Stimulated activated naive CD8-positive, alpha-beta T cell treated with anti-CD3 and anti-CD28 coated beads, Interleukin-15, Interleukin-2, amounts not matched to agents 100 U/mL and 50 U/mL, for 24 hours (primary cell): ENCODE data around the gene ITIH5.

Experiments
- ATAC-seq: fragments of 150-1000 bp; cut with Tn5 transposase; one replicate; pipeline ENCODE4 v1.10.0; 2021
- DNase-seq: peaks from one replicate; pipeline ENCODE4 v3.0.0; 2021

ITIH5 gene

GRCh38 chr10:7546385-7546967 is 120.3 kb downstream of the ITIH5 start:
- no peak for ATAC-seq
- no peak for DNase-seq

- ATAC-seq (no peak), DNase-seq (no peak)
These were observed 121.0 kb downstream of the ITIH5 start for GRCh38 chr10:7545792-7546191.

DNA sequence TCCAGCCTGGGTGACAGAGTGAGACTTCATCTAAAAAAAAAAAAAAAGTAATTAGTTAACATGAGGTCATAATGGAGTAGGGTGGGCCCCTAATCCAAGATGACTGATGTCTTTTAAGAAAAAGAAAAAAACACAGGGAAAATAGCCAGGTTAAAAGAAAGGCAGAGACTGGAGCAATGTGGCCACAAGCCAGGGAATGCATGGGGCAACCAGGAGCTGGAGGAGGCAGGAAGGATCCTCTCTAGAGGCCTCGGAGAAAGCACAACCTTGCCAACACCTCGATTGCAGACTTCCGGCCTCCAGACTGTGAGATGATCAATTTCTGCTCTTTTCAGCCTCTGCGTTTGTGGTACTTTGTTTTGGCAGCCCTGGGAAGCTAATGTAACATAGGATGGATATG is 121.5 kb downstream of the ITIH5 start:
- DNase-seq (no peak), ATAC-seq (no peak)

- ATAC-seq = no peak
These were observed 122.6 kb downstream of the ITIH5 start for GRCh38 chr10:7544203-7544602.

DNA sequence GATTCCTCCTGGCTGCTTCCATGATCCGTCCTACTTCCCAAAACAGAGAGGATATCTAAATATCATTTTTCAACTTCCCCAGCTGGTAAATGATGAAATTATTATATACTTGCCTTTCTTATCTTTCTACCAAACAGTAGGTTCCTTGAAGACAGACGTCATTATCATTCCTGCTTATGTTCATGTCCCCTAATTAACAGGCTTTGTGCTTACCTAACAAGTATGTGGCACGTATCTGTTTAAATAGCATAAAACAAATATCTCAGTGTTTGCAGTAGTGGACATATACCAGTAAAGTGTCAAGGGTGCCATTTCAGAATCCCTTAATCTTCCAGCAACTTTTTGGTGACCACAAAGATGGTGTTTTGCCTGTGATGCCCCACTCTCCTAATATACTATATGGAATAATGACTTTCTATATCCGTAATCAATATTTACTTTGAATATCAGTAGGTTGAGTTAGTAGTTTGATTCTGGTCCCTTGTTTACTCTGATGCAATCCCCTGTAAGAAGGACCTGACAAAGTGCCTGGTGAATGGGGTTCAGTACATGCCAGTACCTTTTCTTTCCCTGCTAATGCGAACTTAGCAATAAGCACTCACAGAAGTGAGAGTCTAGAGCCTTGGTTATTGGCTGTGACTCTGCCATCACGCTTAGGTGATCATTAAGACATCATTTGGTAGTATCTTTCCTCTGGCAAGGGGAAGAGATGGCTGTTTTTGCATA is 124.4 kb downstream of the ITIH5 start:
- DNase-seq (no peak), ATAC-seq (no peak)

More at GRCh38 chr10:7544203-7544602, 122.6 kb downstream of the ITIH5 start:
- DNase-seq = no peak

DNA sequence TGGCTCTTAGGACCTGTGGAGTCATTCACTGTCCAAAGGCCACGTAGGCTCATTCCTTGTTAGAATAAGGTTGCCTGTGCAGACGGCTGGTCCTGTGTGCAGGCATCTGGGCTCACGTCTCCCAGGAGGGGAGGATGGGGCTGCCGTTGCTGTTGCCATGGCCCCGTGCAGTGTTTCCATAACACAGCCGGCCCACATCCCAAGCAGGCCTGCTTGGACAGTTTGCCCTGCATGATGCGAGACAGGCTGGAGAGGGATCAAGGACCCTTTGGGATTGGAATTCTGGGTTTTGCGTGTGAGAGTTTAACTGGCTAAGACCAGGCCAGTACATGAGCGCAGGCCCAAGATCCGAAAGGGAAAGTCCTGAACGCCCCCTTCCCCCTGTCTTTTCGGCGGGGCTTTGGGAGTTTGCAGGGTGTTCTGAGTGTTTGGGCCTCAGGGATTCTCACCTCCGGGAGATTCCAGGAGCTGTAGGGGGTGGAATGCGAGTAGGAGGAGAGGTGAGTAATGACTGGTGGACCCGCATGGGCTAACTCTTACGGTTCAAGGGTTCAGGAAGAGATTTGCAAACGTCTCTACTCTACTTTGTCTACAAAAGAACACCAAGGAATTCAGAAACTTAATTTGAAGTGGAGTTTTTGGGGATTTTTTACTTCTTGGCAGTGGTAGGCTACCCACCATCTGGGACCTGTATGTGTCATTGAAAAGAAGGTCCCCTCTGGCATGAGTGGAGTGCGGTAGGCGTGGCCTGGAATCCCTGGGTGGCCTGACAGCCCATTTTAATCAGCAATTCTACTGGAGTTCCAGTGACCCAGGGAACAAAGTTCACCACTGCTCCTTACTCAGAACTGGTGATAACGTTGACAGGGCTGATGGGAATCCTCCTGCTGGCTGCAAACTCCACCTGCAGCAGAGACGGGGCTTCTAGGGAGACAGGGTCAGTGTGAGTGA is 125.4 kb downstream of the ITIH5 start:
- ATAC-seq (no peak), DNase-seq (no peak)

- DNase-seq = peak; percentile 13
- ATAC-seq = peak; percentile 93
These were observed 127.7 kb downstream of the ITIH5 start for GRCh38 chr10:7538970-7539654.

GRCh38 chr10:7537126-7537525 is 129.6 kb downstream of the ITIH5 start:
- ATAC-seq (no peak), DNase-seq (no peak)

GRCh38 chr10:7534480-7534852 is 132.3 kb downstream of the ITIH5 start:
- ATAC-seq (no peak), DNase-seq (no peak)

- ATAC-seq (no peak), DNase-seq (no peak)
These were observed 132.9 kb downstream of the ITIH5 start for GRCh38 chr10:7533657-7534479.

- no peak for DNase-seq
- no peak for ATAC-seq
These were observed 133.9 kb downstream of the ITIH5 start for GRCh38 chr10:7532723-7533498.

DNA sequence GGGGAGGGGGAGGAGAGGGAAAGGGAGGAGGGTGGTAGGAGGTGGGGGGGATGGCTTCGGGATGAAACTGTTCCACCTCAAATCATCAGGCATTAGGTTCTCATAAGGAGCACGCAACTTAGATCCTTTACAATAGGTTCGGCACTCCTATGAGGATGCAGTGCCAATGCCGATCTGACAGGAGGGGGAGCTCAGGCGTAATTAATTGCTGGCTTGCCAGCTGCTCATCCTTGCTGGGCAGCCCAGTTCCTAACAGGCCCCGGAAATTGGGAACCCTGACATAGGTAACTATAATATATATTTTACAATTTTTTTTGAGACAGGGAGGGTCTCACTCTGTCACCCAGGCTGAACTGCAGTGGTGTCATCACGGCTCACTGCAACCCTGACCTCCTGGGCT is 137.1 kb downstream of the ITIH5 start:
- ATAC-seq = no peak
- no peak for DNase-seq

DNA sequence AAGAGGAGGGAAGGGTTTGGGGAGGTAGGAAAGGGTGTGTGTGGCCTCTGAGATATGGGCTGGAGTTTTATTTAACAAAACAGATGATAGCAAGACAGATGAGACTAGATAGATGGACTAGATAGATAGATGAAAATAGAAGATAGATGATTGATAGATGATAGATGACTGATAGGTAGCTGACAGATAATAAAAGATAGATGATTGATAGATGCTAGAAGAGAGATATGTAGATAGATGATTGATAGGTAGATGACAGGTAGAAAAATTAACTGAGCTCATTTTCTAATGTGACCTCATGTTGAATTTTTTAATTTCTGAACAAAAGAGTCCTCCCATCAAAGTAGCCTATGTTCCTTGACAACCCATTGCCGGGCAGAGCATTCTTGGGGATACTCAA is 139.3 kb downstream of the ITIH5 start:
- no peak for ATAC-seq
- DNase-seq = no peak

GRCh38 chr10:7526017-7526400 is 140.8 kb downstream of the ITIH5 start:
- ATAC-seq (no peak), DNase-seq (no peak)

- peak; percentile 65 for ATAC-seq
- DNase-seq = peak; percentile 63
These were observed 141.3 kb downstream of the ITIH5 start for GRCh38 chr10:7525314-7526016.

DNA sequence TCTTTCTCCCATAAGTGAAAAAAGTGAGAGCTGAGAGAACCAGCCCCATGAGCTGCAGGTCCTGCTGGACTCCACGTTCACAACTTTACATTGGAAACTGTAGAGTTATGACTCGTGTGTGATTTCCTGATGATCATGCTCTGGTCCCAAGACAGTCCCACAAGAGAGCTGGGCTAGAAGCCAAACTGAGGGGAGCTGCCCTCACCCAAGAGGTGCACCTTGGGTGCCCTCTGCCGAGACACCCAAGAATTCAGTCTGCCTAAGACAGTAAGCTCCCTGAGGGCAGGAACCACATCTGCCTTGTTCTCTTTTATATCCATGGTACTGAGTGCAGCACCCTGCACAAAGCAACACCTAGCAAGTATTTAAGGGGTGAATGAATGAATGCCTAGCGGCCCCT is 143.1 kb downstream of the ITIH5 start:
- DNase-seq (no peak), ATAC-seq (no peak)

DNA sequence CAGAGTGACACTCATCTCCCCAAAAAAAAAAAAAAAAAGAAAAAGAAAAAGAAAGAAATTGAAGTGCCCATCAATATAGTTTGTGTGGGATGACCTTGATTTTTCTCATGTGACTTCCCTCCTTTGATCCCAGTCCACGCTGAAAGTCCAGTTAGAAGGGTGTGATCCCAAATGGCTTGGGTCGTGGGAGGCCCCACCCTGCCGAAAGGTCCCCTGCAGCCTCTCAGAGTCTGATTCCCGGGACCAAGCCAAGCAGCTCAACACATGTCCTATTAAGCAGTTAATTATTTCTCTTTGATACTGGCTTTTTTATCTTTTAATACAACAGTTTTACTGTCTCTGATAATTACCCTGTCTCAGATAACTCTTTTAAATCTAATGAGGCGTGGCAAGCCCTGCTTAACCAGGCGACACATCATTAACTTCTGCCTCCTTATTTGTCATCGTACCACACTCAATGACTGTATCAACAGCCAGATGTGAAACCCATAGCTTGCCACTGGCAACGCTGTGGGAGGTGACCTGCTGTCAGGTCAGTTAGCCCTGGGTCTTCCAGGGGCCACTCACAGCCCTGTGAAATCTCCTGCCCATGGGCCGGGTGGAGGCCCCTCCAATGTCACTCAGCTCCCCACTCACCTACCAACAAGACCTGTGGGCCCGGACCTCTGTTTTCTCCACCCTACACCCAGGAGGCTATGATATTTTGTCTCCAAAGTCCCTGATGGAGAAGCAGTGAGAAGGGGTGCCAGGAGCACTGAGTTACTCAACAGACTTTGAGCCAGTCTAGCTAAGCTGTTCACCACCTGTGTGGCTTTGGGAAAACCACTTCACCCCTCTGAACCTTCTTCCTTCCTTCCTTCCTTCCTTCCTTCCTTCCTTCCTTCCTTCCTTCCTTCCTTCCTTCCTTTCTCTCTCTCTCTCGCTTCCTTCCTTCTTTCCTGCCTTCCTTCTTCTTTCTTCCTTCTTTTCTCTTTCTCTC is 146.0 kb downstream of the ITIH5 start:
- DNase-seq (no peak), ATAC-seq (no peak)

GRCh38 chr10:7519351-7519750 is 147.4 kb downstream of the ITIH5 start:
- no peak for ATAC-seq
- no peak for DNase-seq

DNA sequence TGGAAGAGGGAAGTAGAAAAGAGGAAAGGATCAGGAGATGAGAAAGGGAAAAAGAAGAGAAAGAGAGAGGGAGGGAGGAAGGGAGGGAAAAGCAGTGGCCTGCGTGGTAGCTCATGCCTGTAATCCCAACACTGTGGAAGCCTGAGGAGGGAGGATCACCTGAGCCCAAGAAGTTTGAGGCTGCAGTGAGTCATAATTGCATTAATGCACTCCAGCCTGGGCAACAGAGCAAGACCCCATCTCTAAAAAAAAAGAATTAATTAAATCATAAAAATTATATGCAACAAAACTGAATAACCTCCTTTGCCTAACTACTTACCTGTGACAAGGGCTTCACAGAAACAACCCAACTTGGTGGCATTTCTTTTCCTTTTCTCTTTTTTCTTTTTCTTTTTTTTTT is 148.1 kb downstream of the ITIH5 start:
- DNase-seq (no peak), ATAC-seq (no peak)
